HG02840 (cell line): ENCODE data around the gene HS3ST4.
"Not testable (repeated sequence)": the region's sequence is repeated elsewhere in the genome, so short reads cannot be mapped to it uniquely, and the experiment has no call there.

ENCODE experiments used
- ATAC-seq: cut with Tn5 transposase; IDR thresholded peaks from one replicate; pipeline ENCODE4 v1.9.1; 2021; ENCODE audit warnings: mild to moderate bottlenecking, moderate library complexity, moderate number of reproducible peaks; ENCODE audit not compliant: unreplicated experiment, low FRiP score

Gene HS3ST4

DNA sequence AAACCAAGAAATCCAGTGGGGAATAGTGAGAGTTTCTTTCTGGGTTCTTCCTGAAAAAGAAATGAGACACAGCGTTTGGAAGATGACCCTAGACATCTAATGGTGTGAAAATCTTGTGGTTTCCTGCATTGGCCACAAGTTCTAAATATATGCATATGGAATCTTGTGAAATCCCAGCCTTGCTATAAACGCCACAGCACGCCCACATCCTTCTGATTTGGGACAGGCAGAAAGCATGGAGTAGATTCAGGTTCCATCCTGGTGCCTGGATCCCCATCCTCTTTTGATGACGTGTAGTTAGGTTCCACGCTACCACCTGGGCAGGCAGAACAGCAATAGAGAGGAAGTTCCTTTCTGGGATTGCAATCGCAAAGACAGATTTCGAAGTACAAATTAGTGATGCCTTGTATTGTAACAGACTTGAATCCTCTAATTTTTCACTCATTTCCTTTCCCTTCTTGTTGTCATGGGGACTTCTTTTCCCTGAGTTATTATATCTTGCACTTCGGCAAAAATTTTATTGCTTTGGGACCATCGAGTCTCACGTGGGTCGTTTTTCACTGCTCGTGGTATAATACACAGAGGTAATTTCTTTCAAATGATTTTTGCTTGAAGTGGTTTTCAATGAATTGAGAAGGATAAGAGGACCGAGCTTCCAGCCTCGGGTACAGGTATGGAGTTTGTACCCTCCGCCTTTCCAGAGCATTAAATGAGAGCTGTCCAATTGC is 37.6 kb downstream of the HS3ST4 start:
- ATAC-seq = no peak

GRCh38 chr16:25730396-25730795 is 38.6 kb downstream of the HS3ST4 start:
- no peak for ATAC-seq

- no peak for ATAC-seq
Measured at GRCh38 chr16:25734430-25735385, 42.9 kb downstream of the HS3ST4 start.

- no peak for ATAC-seq
Measured at GRCh38 chr16:25735645-25736044, 43.9 kb downstream of the HS3ST4 start.

DNA sequence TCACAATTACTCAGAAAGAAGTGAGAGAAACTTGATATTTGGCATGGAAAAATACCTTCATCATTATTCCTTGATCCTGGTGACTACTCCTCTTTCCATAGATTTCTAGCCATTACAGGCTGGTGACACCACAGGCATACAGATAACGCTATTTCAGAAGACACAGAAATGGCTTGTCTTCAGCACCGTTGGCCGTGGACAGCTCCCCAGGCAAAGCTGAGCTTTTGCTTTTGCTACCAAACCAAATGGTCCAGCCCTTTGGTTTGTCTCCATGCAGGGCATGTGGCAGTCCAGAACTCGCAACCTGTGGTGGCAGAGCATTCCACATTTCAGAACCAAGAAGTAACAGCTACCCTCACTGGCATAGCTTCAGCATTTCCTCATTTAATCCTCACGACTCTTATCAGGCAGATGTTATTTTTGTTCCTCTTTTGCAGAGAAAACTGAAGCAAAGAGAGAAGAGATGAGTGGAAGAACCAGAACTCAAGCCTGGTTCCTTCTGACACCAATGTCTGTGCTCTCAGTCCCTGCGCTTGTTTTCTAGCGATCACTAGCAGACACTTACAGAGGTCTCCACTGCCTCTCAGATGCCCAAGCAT is 55.5 kb downstream of the HS3ST4 start:
- no peak for ATAC-seq

DNA sequence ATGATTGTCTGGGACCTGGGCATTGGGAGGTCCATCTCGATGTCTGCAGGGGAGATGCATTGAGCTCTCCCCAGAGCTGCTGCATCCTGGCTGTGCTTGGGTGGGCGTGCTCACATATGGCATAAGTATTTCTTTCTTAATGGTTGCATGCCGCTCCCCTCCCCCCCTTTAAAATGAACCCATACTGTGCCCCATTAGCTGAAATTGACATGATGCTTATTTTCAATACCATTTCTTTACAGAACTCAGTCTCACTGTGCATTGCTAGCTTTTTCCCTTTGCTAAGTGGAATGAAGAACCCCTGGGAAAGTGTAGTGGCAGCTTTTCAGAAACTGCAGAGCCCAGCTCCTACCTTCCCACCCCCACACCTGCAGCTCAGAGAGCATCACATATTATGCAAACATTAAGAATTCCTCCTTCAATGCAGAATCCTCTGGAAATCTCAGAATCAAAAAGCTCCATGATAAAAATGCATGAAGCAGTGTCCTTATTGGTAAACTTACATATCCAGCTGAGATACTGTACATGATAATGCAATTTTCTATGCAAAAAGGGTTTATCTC is 56.4 kb downstream of the HS3ST4 start:
- no peak for ATAC-seq

DNA sequence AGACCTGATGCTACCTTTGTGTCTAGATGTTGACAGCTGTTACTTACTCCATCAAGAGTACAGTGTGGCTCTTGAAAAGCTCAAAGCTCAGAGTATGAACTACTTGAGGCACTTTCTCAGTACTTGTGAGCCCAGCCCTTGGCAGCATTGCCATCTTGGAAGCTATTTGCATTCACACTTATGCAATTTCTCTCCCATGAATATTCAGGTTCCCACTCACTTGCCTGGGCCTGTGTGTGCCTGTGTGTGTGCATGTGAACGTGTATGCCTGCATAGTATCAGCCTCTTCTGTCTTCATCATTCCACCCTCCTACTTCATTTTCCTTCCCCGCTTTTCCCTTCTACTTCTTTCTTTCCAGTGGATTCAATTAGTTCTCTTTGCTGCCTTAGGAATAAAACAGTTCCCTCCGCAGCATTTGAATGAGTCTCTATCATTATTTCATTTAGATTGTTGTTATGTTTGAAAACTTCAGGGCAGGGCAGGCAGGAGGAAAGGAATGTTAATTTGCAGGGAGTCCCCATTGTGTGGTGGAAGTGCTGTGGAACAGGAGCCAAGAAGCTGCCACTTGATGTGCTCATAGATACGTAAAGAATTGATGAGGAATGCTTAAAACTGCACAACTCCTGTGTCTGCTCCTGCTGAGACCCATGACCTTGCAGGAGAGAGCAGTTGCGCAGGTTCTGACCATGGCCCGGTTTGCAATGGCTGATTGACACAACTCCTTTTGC is 58.9 kb downstream of the HS3ST4 start:
- ATAC-seq = no peak

GRCh38 chr16:25751230-25751835 is 59.6 kb downstream of the HS3ST4 start:
- no peak for ATAC-seq

- ATAC-seq = no peak
Measured at GRCh38 chr16:25764466-25764865, 72.7 kb downstream of the HS3ST4 start.

- ATAC-seq = no peak
Measured at GRCh38 chr16:25771216-25771615, 79.5 kb downstream of the HS3ST4 start.

DNA sequence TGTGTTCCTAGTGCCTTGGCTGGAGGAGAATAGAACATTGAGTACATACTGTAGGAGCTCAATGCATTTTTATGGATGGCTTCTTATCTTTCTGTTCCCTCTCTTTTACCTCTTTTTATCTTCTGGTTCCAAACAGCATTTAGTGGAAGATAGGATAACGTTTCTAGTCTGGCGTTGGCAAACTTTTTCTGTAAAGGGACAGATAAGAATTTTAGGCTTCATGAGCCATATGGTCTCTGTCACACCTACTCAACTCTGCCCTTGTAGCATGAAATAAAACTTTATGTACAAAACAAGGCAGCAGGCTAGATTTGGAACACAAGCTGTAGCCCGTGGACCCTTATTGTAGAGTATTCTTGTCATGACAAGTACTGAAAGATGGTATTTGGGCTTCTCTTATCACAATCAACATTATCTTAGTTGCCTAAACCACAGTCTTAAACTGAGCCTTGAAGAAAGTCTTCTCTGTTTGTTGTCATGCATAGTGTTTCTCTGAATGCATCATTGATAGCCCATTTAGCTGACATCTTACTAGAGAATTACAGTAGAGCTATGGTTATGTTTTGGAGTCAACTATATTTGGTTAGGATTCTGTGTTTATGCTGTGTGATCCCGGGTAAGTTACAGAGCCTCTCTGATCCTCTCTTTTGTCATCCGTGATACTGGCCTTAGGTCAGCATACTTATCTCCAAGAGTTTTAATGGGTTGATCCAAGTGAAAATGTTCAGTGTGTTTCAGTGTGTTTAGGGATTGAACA is 80.2 kb downstream of the HS3ST4 start:
- no peak for ATAC-seq

- not testable (repeated sequence) for ATAC-seq
Measured at GRCh38 chr16:25776214-25776613, 84.5 kb downstream of the HS3ST4 start.

- no peak for ATAC-seq
Measured at GRCh38 chr16:25783226-25783625, 91.5 kb downstream of the HS3ST4 start.

DNA sequence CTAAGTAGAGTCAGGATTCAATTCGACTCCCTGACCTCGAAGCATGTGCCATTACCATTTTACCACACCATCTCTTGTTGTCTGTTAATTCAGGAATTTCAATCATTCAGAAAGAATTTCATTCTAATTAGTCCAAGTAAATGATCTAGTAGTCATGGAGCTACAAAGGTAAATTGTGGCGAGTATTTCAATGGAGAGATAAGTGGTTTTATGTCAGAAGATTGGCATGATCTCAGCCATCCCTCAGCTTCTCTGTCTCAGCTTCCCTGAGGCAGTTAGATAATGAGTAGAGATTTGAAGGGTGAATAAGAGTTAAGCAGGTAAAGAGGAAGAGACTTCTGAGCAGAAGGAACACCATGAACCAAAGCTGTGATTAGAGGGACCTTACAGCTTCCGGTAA is 93.6 kb downstream of the HS3ST4 start:
- ATAC-seq = no peak

DNA sequence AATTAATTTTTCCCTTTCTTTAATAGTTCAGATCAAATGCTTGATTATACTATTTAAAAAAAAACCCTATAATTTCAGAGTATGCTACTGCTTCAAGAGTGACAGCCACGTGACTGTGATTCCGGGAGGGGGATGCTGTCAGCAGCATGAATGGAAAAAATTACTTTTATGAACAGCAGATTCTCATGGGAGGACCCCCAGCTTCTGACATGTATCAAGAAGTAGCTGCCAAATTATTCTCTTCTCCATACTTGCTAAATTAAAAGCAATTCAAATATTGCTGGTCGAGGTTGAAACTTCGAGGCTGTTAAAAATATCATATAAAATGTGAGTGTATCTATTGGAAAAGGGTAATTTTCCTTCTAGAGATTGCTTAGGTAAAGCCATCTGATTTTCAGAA is 95.0 kb downstream of the HS3ST4 start:
- no peak for ATAC-seq

DNA sequence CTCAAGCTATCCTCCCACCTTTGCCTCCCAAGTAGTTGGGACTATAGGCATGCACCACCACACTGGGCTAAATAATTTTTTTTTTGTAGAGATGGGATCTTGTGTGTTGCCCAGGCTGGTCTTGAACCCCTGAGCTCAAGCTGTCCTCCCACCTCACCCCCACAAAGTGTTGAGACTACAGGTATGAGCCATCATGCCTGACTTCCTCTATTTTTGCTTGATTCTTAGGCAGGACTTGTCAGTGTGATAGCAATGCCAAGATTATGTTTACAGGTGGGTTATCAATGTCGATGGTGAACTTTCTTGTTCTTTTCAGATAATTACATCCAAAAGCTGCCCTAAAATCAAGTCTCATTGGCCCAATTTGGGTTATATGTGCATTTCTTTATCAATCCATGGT is 96.9 kb downstream of the HS3ST4 start:
- no peak for ATAC-seq

- no peak for ATAC-seq
Measured at GRCh38 chr16:25796239-25796638, 104.5 kb downstream of the HS3ST4 start.

- no peak for ATAC-seq
Measured at GRCh38 chr16:25798065-25798464, 106.3 kb downstream of the HS3ST4 start.

- ATAC-seq = no peak
Measured at GRCh38 chr16:25799816-25800215, 108.1 kb downstream of the HS3ST4 start.
